HEK293 (cell line): ENCODE data around the gene NR2F1-AS1.

Source experiments
- CTCF ChIA-PET: fragments of 350-600 bp; formaldehyde crosslinking; extraction: SDS; loops from one replicate; lab custom pipeline; 2021; ENCODE audit warnings: antibody characterized with exemption; lab: Yijun Ruan, JAX
- POLR2A ChIA-PET: fragments of 300-600 bp; formaldehyde crosslinking; extraction: SDS; loops from one replicate; lab custom pipeline; 2020; ENCODE audit warnings: antibody characterized with exemption, inconsistent platforms; lab: Yijun Ruan, JAX
- H3K27ac ChIP-seq: fragments of 200-500 bp; sonication (Bioruptor generic); 2 replicates; pipeline ENCODE4 v1.5.1; 2014; ENCODE audit warnings: low read depth, low read length, control low read depth, inconsistent platforms; ENCODE audit errors: extremely low read depth
- H3K36me3 ChIP-seq, 2 experiments: fragments of 200-500 bp in 1 of 2; sonication (Bioruptor generic) in 1 of 2; 1 replicate in 1 of 2; 2 replicates in 1 of 2; pipeline ENCODE4 v1.5.1; 2014 to 2017; ENCODE audit warnings: inconsistent platforms in 2 of 2, low read length in 2 of 2; ENCODE audit not compliant: control insufficient read depth in 2 of 2, insufficient read depth in 1 of 2
- H3K4me1 ChIP-seq: fragments of 200-500 bp; sonication (Bioruptor generic); 2 replicates; pipeline ENCODE4 v1.5.1; 2014; ENCODE audit warnings: mild to moderate bottlenecking, low read length, inconsistent platforms; ENCODE audit not compliant: control insufficient read depth, insufficient read depth
- H3K4me3 ChIP-seq: 2 replicates; pipeline ENCODE4 v1.5.1; 2011; ENCODE audit warnings: low read depth, mild to moderate bottlenecking, control low read depth, low read length, moderate library complexity
- H3K9me3 ChIP-seq: fragments of 200-500 bp; sonication (Bioruptor generic); 2 replicates; pipeline ENCODE4 v1.5.1; 2014; ENCODE audit warnings: low read depth, low read length, inconsistent platforms; ENCODE audit not compliant: control insufficient read depth, insufficient read depth
- HOXC10 ChIP-seq: sonication (generic); formaldehyde crosslinking; IDR thresholded peaks from 2 replicates; pipeline ENCODE4 v1.8.1; 2023; ENCODE audit warnings: mild to moderate bottlenecking, missing genetic modification reagents
- REST ChIP-seq: fragments of 450-650 bp; formaldehyde crosslinking; IDR thresholded peaks from 2 replicates; pipeline ENCODE4 v1.5.1; 2016; ENCODE audit warnings: missing biosample characterization, missing genetic modification characterization
- SP3 ChIP-seq: fragments of 450-650 bp; formaldehyde crosslinking; IDR thresholded peaks from 2 replicates; pipeline ENCODE4 v1.5.1; 2016; ENCODE audit warnings: missing biosample characterization, missing genetic modification characterization
- TRIM28 ChIP-seq: IDR thresholded peaks from 2 replicates; pipeline ENCODE4 v1.6.1; 2011; ENCODE audit warnings: low read length, control low read depth, borderline replicate concordance
- WT1 ChIP-seq: fragments of 450-650 bp; formaldehyde crosslinking; IDR thresholded peaks from 2 replicates; pipeline ENCODE4 v1.5.1; 2016; ENCODE audit warnings: missing biosample characterization, missing genetic modification characterization
- ZBTB11 ChIP-seq: fragments of 450-650 bp; formaldehyde crosslinking; conservative IDR thresholded peaks from 2 replicates; pipeline ENCODE4 v1.5.1; 2016; ENCODE audit warnings: low read depth, missing biosample characterization, missing genetic modification characterization
- ZBTB26 ChIP-seq: fragments of 450-650 bp; formaldehyde crosslinking; optimal IDR thresholded peaks from 2 replicates; pipeline ENCODE3; 2016; ENCODE audit warnings: missing biosample characterization, mild to moderate bottlenecking, missing genetic modification characterization
- ZBTB44 ChIP-seq: fragments of 450-650 bp; IDR thresholded peaks from 2 replicates; pipeline ENCODE4 v1.5.1; 2018; ENCODE audit warnings: missing biosample characterization, mild to moderate bottlenecking, missing genetic modification characterization
- ZEB2 ChIP-seq: fragments of 450-650 bp; formaldehyde crosslinking; IDR thresholded peaks from 2 replicates; pipeline ENCODE4 v1.5.1; 2016; ENCODE audit warnings: missing biosample characterization, missing genetic modification characterization
- ZNF146 ChIP-seq: fragments of 450-650 bp; formaldehyde crosslinking; IDR thresholded peaks from 2 replicates; pipeline ENCODE4 v1.5.1; 2016; ENCODE audit warnings: missing biosample characterization, missing genetic modification characterization
- ZNF24 ChIP-seq: fragments of 450-650 bp; formaldehyde crosslinking; IDR thresholded peaks from 2 replicates; pipeline ENCODE4 v1.5.1; 2016; ENCODE audit warnings: missing biosample characterization, missing genetic modification characterization
- ZNF292 ChIP-seq: fragments of 450-650 bp; formaldehyde crosslinking; IDR thresholded peaks from 2 replicates; pipeline ENCODE4 v1.5.1; 2016; ENCODE audit warnings: low read depth, missing biosample characterization, missing genetic modification characterization, borderline replicate concordance
- ZNF394 ChIP-seq: fragments of 450-650 bp; formaldehyde crosslinking; IDR thresholded peaks from 2 replicates; pipeline ENCODE4 v1.5.1; 2016; ENCODE audit warnings: missing biosample characterization, missing genetic modification characterization, mild to moderate bottlenecking, moderate library complexity, borderline replicate concordance
- ZNF423 ChIP-seq: fragments of 450-650 bp; formaldehyde crosslinking; IDR thresholded peaks from 2 replicates; pipeline ENCODE4 v1.5.1; 2016; ENCODE audit warnings: missing biosample characterization, missing genetic modification characterization
- ZNF544 ChIP-seq: fragments of 450-650 bp; formaldehyde crosslinking; IDR thresholded peaks from 2 replicates; pipeline ENCODE4 v1.5.0; 2017; ENCODE audit warnings: missing biosample characterization, missing genetic modification characterization
- ZNF626 ChIP-seq: fragments of 450-650 bp; sonication (Bioruptor Pico); formaldehyde crosslinking; IDR thresholded peaks from 2 replicates; pipeline ENCODE4 v1.5.1; 2018; ENCODE audit warnings: missing biosample characterization, missing genetic modification characterization, inconsistent platforms
- ZNF660 ChIP-seq: fragments of 450-650 bp; IDR thresholded peaks from 2 replicates; pipeline ENCODE4 v1.5.1; 2018; ENCODE audit warnings: missing biosample characterization, mild to moderate bottlenecking, missing genetic modification characterization
- ZNF785 ChIP-seq: fragments of 450-650 bp; formaldehyde crosslinking; IDR thresholded peaks from 2 replicates; pipeline ENCODE4 v1.5.1; 2016; ENCODE audit warnings: missing biosample characterization, missing genetic modification characterization
- ZNF791 ChIP-seq: fragments of 450-650 bp; formaldehyde crosslinking; IDR thresholded peaks from 2 replicates; pipeline ENCODE4 v1.5.1; 2016; ENCODE audit warnings: missing biosample characterization, missing genetic modification characterization
- TF ChIP-seq, protein P1 (sequence below): fragments of 450-650 bp; formaldehyde crosslinking; IDR thresholded peaks from 2 replicates; pipeline ENCODE4 v1.5.1; 2017; ENCODE audit warnings: missing biosample characterization, missing genetic modification characterization

NR2F1-AS1 gene

GRCh38 chr5:93395971-93396379 is 185.0 kb downstream of the NR2F1-AS1 start:
- TF ChIP-seq ZNF544 (tag by site-specific recombination) = no peak
- TF ChIP-seq ZNF423 (tag by site-specific recombination) = no peak
- no peak for TF ChIP-seq TRIM28
- TF ChIP-seq, all 188 proteins: peak for 0
- no peak overlapping the region for H3K4me3 ChIP-seq
- no peak overlapping the region for H3K27ac ChIP-seq
- no peaks in the 10 kb centered on the region for H3K4me1 ChIP-seq
- no peaks in the 10 kb centered on the region for H3K36me3 ChIP-seq
- POLR2A ChIA-PET = no interaction called here
- no peaks in the 10 kb centered on the region for H3K9me3 ChIP-seq
- CTCF ChIA-PET = no interaction called here

- Histone ChIP-seq H3K36me3 (no peaks in the 10 kb centered on the region), H3K4me1 (no peaks in the 10 kb centered on the region), H3K9me3 (no peaks in the 10 kb centered on the region)
- TF ChIP-seq REST (tag by site-specific recombination) (no peak), ZNF394 (tag by site-specific recombination) (no peak), ZNF626 (tag by site-specific recombination) (no peak), ZNF660 (tag by site-specific recombination) (no peak), ZBTB26 (tag by site-specific recombination) (no peak), ZNF791 (tag by site-specific recombination) (no peak), ZEB2 (tag by site-specific recombination) (no peak)
- TF ChIP-seq, protein P1, sequence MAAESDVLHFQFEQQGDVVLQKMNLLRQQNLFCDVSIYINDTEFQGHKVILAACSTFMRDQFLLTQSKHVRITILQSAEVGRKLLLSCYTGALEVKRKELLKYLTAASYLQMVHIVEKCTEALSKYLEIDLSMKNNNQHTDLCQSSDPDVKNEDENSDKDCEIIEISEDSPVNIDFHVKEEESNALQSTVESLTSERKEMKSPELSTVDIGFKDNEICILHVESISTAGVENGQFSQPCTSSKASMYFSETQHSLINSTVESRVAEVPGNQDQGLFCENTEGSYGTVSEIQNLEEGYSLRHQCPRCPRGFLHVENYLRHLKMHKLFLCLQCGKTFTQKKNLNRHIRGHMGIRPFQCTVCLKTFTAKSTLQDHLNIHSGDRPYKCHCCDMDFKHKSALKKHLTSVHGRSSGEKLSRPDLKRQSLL = no peak
- TF ChIP-seq, all 188 proteins: peak for 0
- POLR2A ChIA-PET = no interaction called here
- CTCF ChIA-PET = no interaction called here
- Histone ChIP-seq H3K4me3 (no peak overlapping the region), H3K27ac (no peak overlapping the region)
Observed at GRCh38 chr5:93395010-93395409, 186.0 kb downstream of the NR2F1-AS1 start.

DNA sequence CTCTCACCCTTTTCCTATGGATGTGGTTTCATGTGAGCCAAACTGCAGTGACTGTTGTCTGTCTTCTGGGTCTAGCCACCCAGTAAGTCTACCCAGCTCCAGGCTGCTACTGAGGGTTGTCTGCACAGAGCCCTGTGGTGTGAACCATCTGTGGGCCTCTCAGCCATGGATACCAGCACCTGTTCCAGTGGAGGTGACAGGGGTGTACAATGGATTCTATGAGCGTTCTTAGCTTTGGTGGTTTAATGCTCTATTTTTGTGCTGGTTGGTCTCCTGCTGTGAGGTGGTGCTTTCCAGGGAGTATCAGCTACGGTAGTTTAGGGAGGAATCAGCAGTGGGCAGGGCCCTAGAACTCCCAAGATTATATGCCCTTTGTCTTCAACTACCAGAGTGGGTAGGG is 186.7 kb downstream of the NR2F1-AS1 start:
- CTCF ChIA-PET = no interaction called here
- no peak overlapping the region for H3K4me3 ChIP-seq
- no peak for TF ChIP-seq ZNF785 (tag by site-specific recombination)
- no peak for TF ChIP-seq HOXC10 (CRISPR knock-in tag)
- TF ChIP-seq ZNF292 (tag by site-specific recombination) = no peak
- TF ChIP-seq SP3 (tag by site-specific recombination) = no peak
- no peak for TF ChIP-seq WT1
- TF ChIP-seq ZBTB11 (tag by site-specific recombination) = no peak
- TF ChIP-seq ZNF146 (tag by site-specific recombination) = no peak
- TF ChIP-seq ZBTB44 = no peak
- TF ChIP-seq ZNF24 (tag by site-specific recombination) = no peak
- H3K9me3 ChIP-seq = no peaks in the 10 kb centered on the region
- POLR2A ChIA-PET = no interaction called here
- no peaks in the 10 kb centered on the region for H3K36me3 ChIP-seq
- no peak overlapping the region for H3K27ac ChIP-seq
- H3K4me1 ChIP-seq = no peaks in the 10 kb centered on the region
